ENCODE results near the gene ASB3.

DNA sequence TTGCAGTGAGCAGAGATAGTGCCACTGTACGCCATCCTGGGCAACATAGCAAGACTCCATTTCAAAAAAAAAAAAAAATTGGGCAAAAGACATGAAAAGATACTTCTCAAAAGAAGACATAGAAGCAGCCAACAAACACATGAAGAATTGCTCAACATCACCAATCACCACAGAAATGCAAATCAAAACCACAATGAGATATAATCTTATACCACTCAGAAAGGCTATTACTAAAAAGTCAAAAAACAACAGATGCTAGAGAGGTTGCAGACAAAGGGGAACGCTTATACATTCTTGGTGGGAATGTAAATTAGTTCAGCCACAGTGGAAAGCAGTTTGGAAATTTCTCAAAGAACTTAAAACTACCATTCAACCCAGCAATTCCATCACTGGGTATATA lies 62.2 kb downstream of the ASB3 start:
- TF ChIP-seq GATA3 (IDR thresholded peaks at IDR 0.05; ENCODE audit: low read depth, low read length) (no peak), GATA2 (IDR thresholded peaks at IDR 0.05; ENCODE audit: low read depth, low read length) (no peak)
